Effector CD4-positive, alpha-beta T cell (primary cell): ENCODE data around the gene MS4A6E. TPM values are rescaled to one million over a fixed set of nuclear protein-coding genes. Genes with fewer than 3 reads are reported as not detected.
"Not testable (repeated sequence)": the region's sequence is repeated elsewhere in the genome, so short reads cannot be mapped to it uniquely, and the experiment has no call there.

ENCODE experiments used
- DNase-seq: peaks from one replicate; pipeline ENCODE4 v3.0.0-alpha.2; 2020
- total RNA-seq: gene quantifications from one replicate; lab custom pipeline; 2026; lab: John Stamatoyannopoulos, UW

MS4A6E gene
- not detected for total RNA-seq

- no peak for DNase-seq
Observed at GRCh38 chr11:60326955-60327354, at the start of gene MS4A6E. Gene MS4A6E, plus strand, starts transcription at chr11:60327255. Its CDS starts 7,641 bp downstream, at chr11:60334896.

GRCh38 chr11:60280412-60280811 is 46.6 kb upstream of the MS4A6E start, which contains the start of gene MS4A4A:
Gene MS4A4A, plus strand, starts transcription at chr11:60280666. Its CDS starts 10 bp downstream, at chr11:60280676.
- no peak for DNase-seq

GRCh38 chr11:60281485-60281884 is 45.6 kb upstream of the MS4A6E start:
- no peak for DNase-seq

DNA sequence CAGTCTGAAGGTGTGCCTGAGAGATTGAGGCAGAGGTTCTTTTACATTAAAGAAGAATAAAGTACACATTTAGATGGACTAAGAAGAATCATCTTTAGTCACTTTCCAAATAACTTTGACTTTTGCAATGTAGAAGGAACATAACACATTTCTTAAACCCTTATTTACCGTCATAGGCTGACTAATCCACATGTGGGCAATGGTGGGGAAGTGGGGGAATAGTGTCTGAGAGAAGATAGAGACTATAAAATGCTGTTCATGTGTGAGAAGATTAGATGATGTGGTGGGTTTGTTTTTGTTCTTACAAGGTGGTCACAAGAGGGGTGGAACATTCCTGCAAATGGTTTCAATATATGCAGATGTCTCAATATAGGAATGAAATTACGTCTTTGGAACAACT is 44.8 kb upstream of the MS4A6E start:
- DNase-seq: no peak

DNA sequence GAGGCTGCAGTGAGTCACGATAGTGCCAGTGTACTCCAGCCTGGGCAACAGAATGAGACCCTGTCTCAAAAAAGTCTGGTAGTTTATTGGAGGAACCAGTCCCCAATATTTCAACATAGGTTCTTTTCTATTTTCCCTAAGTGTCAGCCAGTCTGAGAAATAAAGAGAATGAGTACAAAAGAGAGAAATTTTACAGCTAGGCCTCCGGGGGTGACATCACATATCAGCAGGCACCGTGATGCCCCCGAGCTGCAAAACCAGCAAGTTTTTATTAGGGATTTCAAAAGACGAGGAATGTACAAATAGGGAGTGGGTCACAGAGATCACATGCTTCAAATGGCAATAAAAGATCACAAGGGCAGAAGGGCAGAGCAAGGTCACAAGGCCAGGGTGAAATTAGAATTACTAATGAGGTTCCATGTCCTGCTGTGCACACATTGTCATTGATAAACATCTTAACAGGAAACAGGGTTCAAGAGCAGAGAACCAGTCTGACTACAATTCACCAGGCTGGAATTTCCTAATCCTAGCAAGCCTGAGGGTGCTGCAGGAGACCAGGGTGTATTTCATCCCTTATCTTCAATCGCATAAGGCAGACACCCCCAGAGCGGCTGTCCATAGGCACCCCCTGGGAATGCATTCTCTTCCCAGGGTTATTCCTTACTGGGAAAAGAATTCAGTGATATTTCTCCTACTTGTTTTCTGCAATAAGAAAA is 41.5 kb upstream of the MS4A6E start:
- not testable (repeated sequence) for DNase-seq

DNA sequence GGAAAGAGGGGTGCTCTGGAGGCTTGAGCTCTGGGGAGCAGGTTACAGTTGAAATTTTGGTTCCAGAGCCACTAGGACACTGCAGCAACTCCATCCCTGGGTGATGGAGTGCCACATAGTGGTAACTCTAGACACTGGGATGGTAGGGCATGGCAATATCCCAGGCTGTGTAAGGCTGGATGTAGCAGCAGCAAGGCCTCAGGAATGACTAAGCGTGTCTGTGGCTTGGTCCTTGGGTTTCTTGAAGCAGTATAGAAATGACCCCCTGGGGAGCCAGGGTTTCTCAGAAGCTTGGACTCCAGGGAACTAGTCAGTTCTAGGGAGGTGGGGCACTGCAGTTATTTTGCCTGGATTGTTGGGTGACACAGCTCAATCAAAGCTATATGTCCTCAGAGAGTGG is 38.5 kb upstream of the MS4A6E start:
- no peak for DNase-seq

DNA sequence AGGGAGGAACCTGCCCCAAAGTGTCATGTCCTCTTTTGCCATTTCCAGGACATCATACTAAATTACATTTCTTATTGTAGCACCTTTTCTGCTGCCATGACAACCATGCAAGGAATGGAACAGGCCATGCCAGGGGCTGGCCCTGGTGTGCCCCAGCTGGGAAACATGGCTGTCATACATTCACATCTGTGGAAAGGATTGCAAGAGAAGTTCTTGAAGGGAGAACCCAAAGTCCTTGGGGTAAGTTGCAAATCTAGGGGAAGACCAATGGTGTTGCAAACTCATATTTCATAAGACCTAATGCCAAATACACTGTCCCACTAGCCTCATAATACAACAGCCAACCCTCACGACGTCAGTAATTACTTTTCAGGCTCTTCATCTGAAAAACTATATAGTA is 34.9 kb upstream of the MS4A6E start:
- no peak for DNase-seq

GRCh38 chr11:60301178-60301577 is 25.9 kb upstream of the MS4A6E start:
- DNase-seq: no peak

GRCh38 chr11:60301884-60302283 is 25.2 kb upstream of the MS4A6E start:
- DNase-seq: not testable (repeated sequence)

DNA sequence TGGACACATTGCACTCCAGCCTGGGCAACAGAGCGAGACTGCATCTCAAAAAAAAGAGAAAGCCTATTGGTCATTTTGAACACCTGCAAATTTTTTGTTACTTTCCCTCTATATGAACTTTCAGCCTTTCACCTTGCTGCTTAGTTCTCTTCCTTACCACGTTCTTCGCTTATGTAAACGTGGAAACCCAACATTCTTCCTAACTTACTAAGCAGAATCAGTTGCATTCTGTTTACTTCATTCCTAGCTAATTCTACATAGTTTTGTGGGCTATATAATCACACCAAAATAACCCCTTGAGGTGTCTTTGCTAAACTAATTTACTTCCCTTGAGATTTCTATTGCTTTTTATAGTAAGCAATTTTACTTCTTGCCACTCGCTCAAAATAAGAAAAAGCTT is 23.4 kb upstream of the MS4A6E start:
- DNase-seq: no peak

GRCh38 chr11:60305906-60306619 is 21.0 kb upstream of the MS4A6E start:
- no peak for DNase-seq

GRCh38 chr11:60307507-60308195 is 19.4 kb upstream of the MS4A6E start:
- no peak for DNase-seq

GRCh38 chr11:60310407-60310998 is 16.6 kb upstream of the MS4A6E start:
- DNase-seq: no peak

- DNase-seq: no peak
Observed at GRCh38 chr11:60314635-60315321, 12.3 kb upstream of the MS4A6E start.

- DNase-seq: no peak
Observed at GRCh38 chr11:60315871-60316270, 11.2 kb upstream of the MS4A6E start.

DNA sequence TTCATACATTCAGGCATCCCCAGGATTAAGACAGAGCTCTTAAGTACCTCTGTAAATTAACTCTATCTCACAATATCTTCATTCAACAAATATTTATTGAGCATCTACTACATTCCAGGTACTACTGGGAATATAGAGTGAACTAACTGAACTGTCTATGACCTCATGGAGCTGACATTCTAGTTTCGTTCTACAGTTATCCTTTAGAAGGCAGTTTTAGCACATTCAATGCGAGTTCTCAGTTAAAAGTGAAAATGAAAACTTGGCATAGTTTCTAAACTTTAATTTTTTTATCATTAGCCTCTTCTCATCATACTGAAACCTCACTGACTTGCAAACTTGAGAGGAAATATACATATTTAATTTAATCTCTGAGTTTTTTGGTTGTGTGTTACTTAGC is 10.7 kb upstream of the MS4A6E start:
- no peak for DNase-seq

- no peak for DNase-seq
Observed at GRCh38 chr11:60318726-60319125, 8.3 kb upstream of the MS4A6E start.

GRCh38 chr11:60321051-60321450 is 6.0 kb upstream of the MS4A6E start:
- DNase-seq: no peak

- DNase-seq: no peak
Observed at GRCh38 chr11:60328460-60328859, 1.4 kb downstream of the MS4A6E start.

GRCh38 chr11:60332846-60333245 is 5.8 kb downstream of the MS4A6E start:
- DNase-seq: no peak

DNA sequence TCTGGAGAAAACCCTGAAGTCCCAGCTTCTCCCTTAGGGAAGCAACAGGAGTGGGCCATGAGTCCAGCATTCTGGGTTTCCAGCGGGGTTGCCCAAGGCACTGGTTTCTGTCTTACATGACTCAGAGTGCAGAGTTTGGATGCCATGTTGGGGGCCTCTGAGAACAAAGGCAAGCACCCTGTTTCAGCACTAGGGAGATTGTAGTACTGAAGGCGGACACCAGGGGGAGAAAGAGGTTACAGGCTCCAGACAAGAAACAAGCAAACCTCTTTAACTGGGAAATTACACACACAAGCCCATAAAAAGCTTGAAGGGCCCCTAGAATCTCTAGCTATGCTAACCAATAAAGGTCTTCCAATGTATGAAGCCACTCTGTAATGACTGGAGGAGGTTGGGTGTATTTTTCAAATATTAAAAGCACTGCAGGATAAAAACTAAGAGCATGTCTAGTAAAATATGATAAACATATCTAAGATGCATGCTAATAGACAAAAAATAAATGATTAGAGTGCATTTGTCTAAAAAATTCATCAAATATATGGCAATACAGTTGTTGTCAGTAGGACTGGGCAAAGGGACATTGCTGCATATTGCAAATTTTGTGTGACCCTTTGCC is 7.1 kb downstream of the MS4A6E start:
- DNase-seq: peak; percentile 44

- no peak for DNase-seq
Observed at GRCh38 chr11:60336767-60337391, 9.8 kb downstream of the MS4A6E start.
